ENCODE results near the gene RPS19BP1. TPM values are rescaled to one million over a fixed set of nuclear protein-coding genes. Genes with fewer than 3 reads are reported as not detected.
A peak's percentile ranks its signal among the peaks of the same experiment; 100 is the strongest.

The RPS19BP1 gene
- total RNA-seq, 4 donors from 2014 or later = 144 to 176 (median 160) TPM

GRCh38 chr22:39556970-39557841 is 24.7 kb upstream of the RPS19BP1 start:
- peak overlapping the region in 1 of 2 donors; percentile 45 for H3K4me3 ChIP-seq
- H3K27me3 ChIP-seq = peaks cover 85% of the 10 kb centered on the region
- WGBS, 2 donors (ENCODE audit: low coverage in 1 of 2) = 19 to 50% methylated on average over 4 to 6 of the region's 72 CpGs
- no peaks in the 10 kb centered on the region for H3K36me3 ChIP-seq
- TF ChIP-seq CTCF (IDR thresholded peaks at IDR 0.05) = no peak
- no peak for TF ChIP-seq POLR2AphosphoS5 (IDR thresholded peaks at IDR 0.05)
- no peak for TF ChIP-seq POLR2A (IDR thresholded peaks at IDR 0.05)
- no peak for TF ChIP-seq EP300 (IDR thresholded peaks at IDR 0.05)
- H3K27ac ChIP-seq = no peak overlapping the region
- H3K9me3 ChIP-seq = no peaks in the 10 kb centered on the region
- H3K4me1 ChIP-seq = peaks cover 0 to 17% (median 8%) of the 10 kb centered on the region in 3 donors
- ATAC-seq = no peak

GRCh38 chr22:39554151-39554550 is 21.6 kb upstream of the RPS19BP1 start:
- Histone ChIP-seq H3K36me3 (no peaks in the 10 kb centered on the region), H3K27ac (no peak overlapping the region), H3K4me3 (no peak overlapping the region), H3K27me3 (peaks cover 85% of the 10 kb centered on the region), H3K9me3 (no peaks in the 10 kb centered on the region), H3K4me1 (peaks cover 0 to 17% (median 8%) of the 10 kb centered on the region in 3 donors)
- 21 to 38% methylated on average over 2 of the region's 3 CpGs for WGBS, 2 donors (ENCODE audit: low coverage in 1 of 2)
- TF ChIP-seq POLR2AphosphoS5 (IDR thresholded peaks at IDR 0.05) (no peak), POLR2A (IDR thresholded peaks at IDR 0.05) (no peak), EP300 (IDR thresholded peaks at IDR 0.05) (no peak), CTCF (IDR thresholded peaks at IDR 0.05) (no peak)
- no peak for ATAC-seq

- Histone ChIP-seq H3K4me3 (no peak overlapping the region), H3K9me3 (no peaks in the 10 kb centered on the region), H3K27ac (no peak overlapping the region), H3K36me3 (no peaks in the 10 kb centered on the region), H3K4me1 (peaks cover 0 to 14% (median 7%) of the 10 kb centered on the region in 3 donors), H3K27me3 (peaks cover 85% of the 10 kb centered on the region)
- WGBS, 2 donors (ENCODE audit: low coverage in 1 of 2) = no CpG with 5 or more reads among the region's 3 CpGs
- ATAC-seq = no peak
- TF ChIP-seq CTCF (IDR thresholded peaks at IDR 0.05) (no peak), POLR2AphosphoS5 (IDR thresholded peaks at IDR 0.05) (no peak)
These were observed 20.9 kb upstream of the RPS19BP1 start for GRCh38 chr22:39553429-39553828.

DNA sequence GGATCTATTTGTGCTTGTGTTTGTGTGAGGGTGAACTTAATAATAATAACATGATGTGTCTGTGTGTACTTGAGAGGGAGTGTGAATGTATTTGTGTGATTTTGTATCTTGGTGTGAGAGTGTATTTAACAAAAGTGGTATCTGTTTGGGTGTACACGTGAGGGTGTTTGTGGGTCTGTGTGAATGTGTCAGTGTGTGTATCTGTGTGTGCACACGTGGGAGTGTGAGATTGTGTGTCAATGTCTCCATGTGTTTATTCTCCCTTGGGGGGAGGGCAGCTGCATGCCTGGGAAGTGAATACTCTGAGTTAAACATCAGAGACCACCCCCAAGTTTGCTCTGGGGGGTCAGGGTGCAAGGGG is 15.0 kb upstream of the RPS19BP1 start:
- TF ChIP-seq EP300 (IDR thresholded peaks at IDR 0.05) = no peak
- no peak for TF ChIP-seq POLR2A (IDR thresholded peaks at IDR 0.05)
- TF ChIP-seq CTCF (IDR thresholded peaks at IDR 0.05) = no peak
- no peak for TF ChIP-seq POLR2AphosphoS5 (IDR thresholded peaks at IDR 0.05)
- no peaks in the 10 kb centered on the region for H3K9me3 ChIP-seq
- peaks cover 0 to 5% (median 0%) of the 10 kb centered on the region in 3 donors for H3K4me1 ChIP-seq
- ATAC-seq = no peak
- H3K4me3 ChIP-seq = no peak overlapping the region
- H3K27me3 ChIP-seq = peaks cover 93% of the 10 kb centered on the region
- 23 to 30% methylated on average over 2 of the region's 2 CpGs for WGBS, 2 donors (ENCODE audit: low coverage in 1 of 2)
- H3K36me3 ChIP-seq = no peaks in the 10 kb centered on the region
- H3K27ac ChIP-seq = no peak overlapping the region

Measured in gastroesophageal sphincter (tissue), 4 donors.